ENCODE measurements around the gene KLHDC10. TPM values are rescaled to one million over a fixed set of nuclear protein-coding genes. Genes with fewer than 3 reads are reported as not detected.
"Not testable (repeated sequence)": the region's sequence is repeated elsewhere in the genome, so short reads cannot be mapped to it uniquely, and the experiment has no call there.

KLHDC10 gene
- total RNA-seq, 1 donor from 2014 or later, result 13.0 TPM

GRCh38 chr7:130114776-130115175, 44.4 kb downstream of the KLHDC10 start:
- no peaks in the 10 kb centered on the region for H3K9me3 ChIP-seq
- no peak for TF ChIP-seq CTCF (IDR thresholded peaks at IDR 0.05)
- H3K4me1 ChIP-seq, result no peaks in the 10 kb centered on the region
- peaks cover 9 to 14% of the 10 kb centered on the region in 2 donors for H3K36me3 ChIP-seq
- H3K27ac ChIP-seq, result no peak overlapping the region
- H3K27me3 ChIP-seq, result no peaks in the 10 kb centered on the region
- no peak for DNase-seq (ENCODE audit: low spot score in 2 of 2)
- intact Hi-C loops (cut with DNase I), result no loop called here
- no peak overlapping the region for H3K4me3 ChIP-seq

GRCh38 chr7:130118294-130118693, 48.0 kb downstream of the KLHDC10 start:
- no peaks in the 10 kb centered on the region for H3K4me1 ChIP-seq
- intact Hi-C loops (cut with DNase I), result no loop called here
- H3K27me3 ChIP-seq, result no peaks in the 10 kb centered on the region
- no peaks in the 10 kb centered on the region for H3K9me3 ChIP-seq
- TF ChIP-seq CTCF (IDR thresholded peaks at IDR 0.05), result no peak
- peaks cover 25 to 45% of the 10 kb centered on the region in 2 donors for H3K36me3 ChIP-seq
- no peak overlapping the region for H3K4me3 ChIP-seq
- no peak overlapping the region for H3K27ac ChIP-seq
- DNase-seq (ENCODE audit: low spot score in 2 of 2), result no peak

GRCh38 chr7:130118801-130119200, 48.5 kb downstream of the KLHDC10 start:
- no peak for TF ChIP-seq CTCF (IDR thresholded peaks at IDR 0.05)
- H3K36me3 ChIP-seq, result peaks cover 30 to 49% of the 10 kb centered on the region in 2 donors
- intact Hi-C loops (cut with DNase I), result no loop called here

GRCh38 chr7:130123501-130123900, 53.2 kb downstream of the KLHDC10 start:
- intact Hi-C loops (cut with DNase I), result no loop called here
- Histone ChIP-seq H3K36me3 (peaks cover 43 to 66% of the 10 kb centered on the region in 2 donors), H3K27me3 (no peaks in the 10 kb centered on the region), H3K9me3 (no peaks in the 10 kb centered on the region), H3K27ac (no peak overlapping the region), H3K4me3 (no peak overlapping the region), H3K4me1 (no peaks in the 10 kb centered on the region)
- no peak for TF ChIP-seq CTCF (IDR thresholded peaks at IDR 0.05)
- no peak for DNase-seq (ENCODE audit: low spot score in 2 of 2)

More at GRCh38 chr7:130118801-130119200, 48.5 kb downstream of the KLHDC10 start:
- Histone ChIP-seq H3K27me3 (no peaks in the 10 kb centered on the region), H3K4me3 (no peak overlapping the region), H3K9me3 (no peaks in the 10 kb centered on the region), H3K27ac (no peak overlapping the region), H3K4me1 (no peaks in the 10 kb centered on the region)
- no peak for DNase-seq (ENCODE audit: low spot score in 2 of 2)

- Histone ChIP-seq H3K27ac (no peak overlapping the region), H3K4me3 (no peak overlapping the region), H3K36me3 (peaks cover 47 to 72% of the 10 kb centered on the region in 2 donors), H3K4me1 (no peaks in the 10 kb centered on the region), H3K27me3 (no peaks in the 10 kb centered on the region), H3K9me3 (no peaks in the 10 kb centered on the region)
- no peak for TF ChIP-seq CTCF (IDR thresholded peaks at IDR 0.05)
- DNase-seq (ENCODE audit: low spot score in 2 of 2), result no peak
- intact Hi-C loops (cut with DNase I), result no loop called here
These were observed 54.4 kb downstream of the KLHDC10 start for GRCh38 chr7:130124711-130125110.

GRCh38 chr7:130126840-130127239, 56.5 kb downstream of the KLHDC10 start:
- peaks cover 54 to 75% of the 10 kb centered on the region in 2 donors for H3K36me3 ChIP-seq
- intact Hi-C loops (cut with DNase I); H3K4me1 ChIP-seq; H3K4me3 ChIP-seq; DNase-seq (ENCODE audit: low spot score in 2 of 2); H3K27me3 ChIP-seq; H3K9me3 ChIP-seq; H3K27ac ChIP-seq: not testable (repeated sequence)

Measured in ascending aorta (tissue), 2 donors.